Esophagus squamous epithelium (tissue), 4 donors: ENCODE results near the gene ARID5B.

Experiments
- POLR2A ChIP-seq, 4 donors: fragments of 450-650 bp; IDR thresholded peaks; one replicate each; pipeline ENCODE4 v1.6.1; 2017; ENCODE audit warnings: antibody characterized with exemption in 4 of 4, mild to moderate bottlenecking in 4 of 4, moderate library complexity in 3 of 4
- TF ChIP-seq, protein P1 (sequence below), 6 experiments: fragments of 450-650 bp in 4 of 6; fragments of 200-600 bp in 2 of 6; sonication (generic) in 2 of 6; IDR thresholded peaks; one replicate each; pipeline ENCODE4 v1.5.1; 2016 to 2019; ENCODE audit warnings: antibody characterized with exemption in 6 of 6, mild to moderate bottlenecking in 4 of 6, moderate library complexity in 4 of 6

GRCh38 chr10:62108759-62109586 lies 207.5 kb downstream of the ARID5B start:
- TF ChIP-seq, protein P1, sequence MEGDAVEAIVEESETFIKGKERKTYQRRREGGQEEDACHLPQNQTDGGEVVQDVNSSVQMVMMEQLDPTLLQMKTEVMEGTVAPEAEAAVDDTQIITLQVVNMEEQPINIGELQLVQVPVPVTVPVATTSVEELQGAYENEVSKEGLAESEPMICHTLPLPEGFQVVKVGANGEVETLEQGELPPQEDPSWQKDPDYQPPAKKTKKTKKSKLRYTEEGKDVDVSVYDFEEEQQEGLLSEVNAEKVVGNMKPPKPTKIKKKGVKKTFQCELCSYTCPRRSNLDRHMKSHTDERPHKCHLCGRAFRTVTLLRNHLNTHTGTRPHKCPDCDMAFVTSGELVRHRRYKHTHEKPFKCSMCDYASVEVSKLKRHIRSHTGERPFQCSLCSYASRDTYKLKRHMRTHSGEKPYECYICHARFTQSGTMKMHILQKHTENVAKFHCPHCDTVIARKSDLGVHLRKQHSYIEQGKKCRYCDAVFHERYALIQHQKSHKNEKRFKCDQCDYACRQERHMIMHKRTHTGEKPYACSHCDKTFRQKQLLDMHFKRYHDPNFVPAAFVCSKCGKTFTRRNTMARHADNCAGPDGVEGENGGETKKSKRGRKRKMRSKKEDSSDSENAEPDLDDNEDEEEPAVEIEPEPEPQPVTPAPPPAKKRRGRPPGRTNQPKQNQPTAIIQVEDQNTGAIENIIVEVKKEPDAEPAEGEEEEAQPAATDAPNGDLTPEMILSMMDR (IDR thresholded peaks at IDR 0.05) = no peak
- no peak for TF ChIP-seq POLR2A (IDR thresholded peaks at IDR 0.05)
